ENCODE measurements around the gene ALOX15B. TPM values are rescaled to one million over a fixed set of nuclear protein-coding genes. Genes with fewer than 3 reads are reported as not detected.

ALOX15B gene
- total and polyA plus RNA-seq, 2 of the 13 experiments (the other 11 are each of a cell fraction or from before 2014, with no cell fraction given) = not detected

DNA sequence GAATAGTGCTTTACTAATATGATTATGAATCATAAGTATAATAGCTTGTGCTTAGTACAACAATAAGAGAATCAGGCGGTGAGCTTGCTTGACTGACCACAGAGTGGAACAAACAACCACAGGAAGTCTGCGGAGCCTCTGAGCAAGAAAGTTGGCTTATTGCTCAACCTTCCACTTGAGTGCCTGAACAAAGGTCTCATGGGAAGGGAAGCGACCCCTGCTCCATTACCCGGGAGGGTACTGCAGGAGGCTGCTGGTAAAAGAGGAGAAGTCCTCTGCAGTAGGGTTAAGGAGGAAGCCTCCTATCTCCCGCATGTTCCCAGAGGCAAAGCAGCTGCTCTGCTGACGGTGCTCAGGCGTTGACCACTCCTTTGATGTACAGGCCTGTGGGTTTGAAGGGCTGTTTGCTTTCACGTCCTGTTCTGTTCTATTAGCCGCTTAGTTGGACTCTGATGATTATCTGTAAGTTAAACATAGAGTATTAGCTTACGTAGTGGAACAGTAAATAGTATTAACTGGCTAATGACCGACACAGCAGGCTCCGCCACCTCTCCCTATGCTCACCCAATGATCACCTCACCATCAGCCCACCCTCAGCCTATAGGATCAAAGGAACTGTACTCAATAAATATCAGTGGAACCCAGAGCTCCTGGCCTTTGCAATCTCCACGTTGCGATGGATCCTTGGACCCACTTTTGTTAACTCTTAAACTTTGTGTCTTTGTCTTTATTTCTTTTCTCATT, 17.5 kb downstream of the ALOX15B start (continued):
- TF ChIP-seq THAP8 (CRISPR knock-in tag; IDR thresholded peaks at IDR 0.05; ENCODE audit: borderline replicate concordance) (no peak), IKZF4 (CRISPR knock-in tag; IDR thresholded peaks at IDR 0.05; ENCODE audit: borderline replicate concordance, low read depth, not compliant biosample characterization) (no peak), SOX6 (IDR thresholded peaks at IDR 0.05) (no peak), SOX6 (CRISPR knock-in tag; IDR thresholded peaks at IDR 0.05) (peak; percentile 92), KLF11 (CRISPR knock-in tag; IDR thresholded peaks at IDR 0.05) (0 out of 2 replicates have a peak, but pooled peaks have one; percentile 40), ONECUT2 (CRISPR knock-in tag; IDR thresholded peaks at IDR 0.05) (no peak), ZBTB34 (CRISPR knock-in tag; IDR thresholded peaks at IDR 0.05) (0 out of 2 replicates have a peak, but pooled peaks have one; percentile 51), NFE2L1 (CRISPR knock-in tag; IDR thresholded peaks at IDR 0.05; ENCODE audit: borderline replicate concordance) (no peak)
- TF ChIP-seq, protein P1, sequence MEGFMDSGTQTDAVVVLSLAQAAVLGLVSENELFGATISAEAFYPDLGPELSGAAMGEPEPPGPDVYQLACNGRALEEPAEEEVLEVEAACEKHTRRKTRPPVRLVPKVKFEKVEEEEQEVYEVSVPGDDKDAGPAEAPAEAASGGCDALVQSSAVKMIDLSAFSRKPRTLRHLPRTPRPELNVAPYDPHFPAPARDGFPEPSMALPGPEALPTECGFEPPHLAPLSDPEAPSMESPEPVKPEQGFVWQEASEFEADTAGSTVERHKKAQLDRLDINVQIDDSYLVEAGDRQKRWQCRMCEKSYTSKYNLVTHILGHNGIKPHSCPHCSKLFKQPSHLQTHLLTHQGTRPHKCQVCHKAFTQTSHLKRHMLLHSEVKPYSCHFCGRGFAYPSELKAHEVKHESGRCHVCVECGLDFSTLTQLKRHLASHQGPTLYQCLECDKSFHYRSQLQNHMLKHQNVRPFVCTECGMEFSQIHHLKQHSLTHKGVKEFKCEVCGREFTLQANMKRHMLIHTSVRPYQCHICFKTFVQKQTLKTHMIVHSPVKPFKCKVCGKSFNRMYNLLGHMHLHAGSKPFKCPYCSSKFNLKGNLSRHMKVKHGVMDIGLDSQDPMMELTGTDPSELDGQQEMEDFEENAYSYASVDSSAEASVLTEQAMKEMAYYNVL (CRISPR knock-in tag; IDR thresholded peaks at IDR 0.05; ENCODE audit: borderline replicate concordance) = peak; percentile 61; the same call in 1 of the 2 replicates
- TF ChIP-seq, protein P2, sequence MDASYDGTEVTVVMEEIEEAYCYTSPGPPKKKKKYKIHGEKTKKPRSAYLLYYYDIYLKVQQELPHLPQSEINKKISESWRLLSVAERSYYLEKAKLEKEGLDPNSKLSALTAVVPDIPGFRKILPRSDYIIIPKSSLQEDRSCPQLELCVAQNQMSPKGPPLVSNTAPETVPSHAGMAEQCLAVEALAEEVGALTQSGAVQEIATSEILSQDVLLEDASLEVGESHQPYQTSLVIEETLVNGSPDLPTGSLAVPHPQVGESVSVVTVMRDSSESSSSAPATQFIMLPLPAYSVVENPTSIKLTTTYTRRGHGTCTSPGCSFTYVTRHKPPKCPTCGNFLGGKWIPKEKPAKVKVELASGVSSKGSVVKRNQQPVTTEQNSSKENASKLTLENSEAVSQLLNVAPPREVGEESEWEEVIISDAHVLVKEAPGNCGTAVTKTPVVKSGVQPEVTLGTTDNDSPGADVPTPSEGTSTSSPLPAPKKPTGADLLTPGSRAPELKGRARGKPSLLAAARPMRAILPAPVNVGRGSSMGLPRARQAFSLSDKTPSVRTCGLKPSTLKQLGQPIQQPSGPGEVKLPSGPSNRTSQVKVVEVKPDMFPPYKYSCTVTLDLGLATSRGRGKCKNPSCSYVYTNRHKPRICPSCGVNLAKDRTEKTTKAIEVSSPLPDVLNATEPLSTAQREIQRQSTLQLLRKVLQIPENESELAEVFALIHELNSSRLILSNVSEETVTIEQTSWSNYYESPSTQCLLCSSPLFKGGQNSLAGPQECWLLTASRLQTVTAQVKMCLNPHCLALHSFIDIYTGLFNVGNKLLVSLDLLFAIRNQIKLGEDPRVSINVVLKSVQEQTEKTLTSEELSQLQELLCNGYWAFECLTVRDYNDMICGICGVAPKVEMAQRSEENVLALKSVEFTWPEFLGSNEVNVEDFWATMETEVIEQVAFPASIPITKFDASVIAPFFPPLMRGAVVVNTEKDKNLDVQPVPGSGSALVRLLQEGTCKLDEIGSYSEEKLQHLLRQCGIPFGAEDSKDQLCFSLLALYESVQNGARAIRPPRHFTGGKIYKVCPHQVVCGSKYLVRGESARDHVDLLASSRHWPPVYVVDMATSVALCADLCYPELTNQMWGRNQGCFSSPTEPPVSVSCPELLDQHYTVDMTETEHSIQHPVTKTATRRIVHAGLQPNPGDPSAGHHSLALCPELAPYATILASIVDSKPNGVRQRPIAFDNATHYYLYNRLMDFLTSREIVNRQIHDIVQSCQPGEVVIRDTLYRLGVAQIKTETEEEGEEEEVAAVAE (CRISPR knock-in tag; IDR thresholded peaks at IDR 0.05; ENCODE audit: borderline replicate concordance) = peak; percentile 31; the same call in 1 of the 2 replicates
- TF ChIP-seq, protein P3, sequence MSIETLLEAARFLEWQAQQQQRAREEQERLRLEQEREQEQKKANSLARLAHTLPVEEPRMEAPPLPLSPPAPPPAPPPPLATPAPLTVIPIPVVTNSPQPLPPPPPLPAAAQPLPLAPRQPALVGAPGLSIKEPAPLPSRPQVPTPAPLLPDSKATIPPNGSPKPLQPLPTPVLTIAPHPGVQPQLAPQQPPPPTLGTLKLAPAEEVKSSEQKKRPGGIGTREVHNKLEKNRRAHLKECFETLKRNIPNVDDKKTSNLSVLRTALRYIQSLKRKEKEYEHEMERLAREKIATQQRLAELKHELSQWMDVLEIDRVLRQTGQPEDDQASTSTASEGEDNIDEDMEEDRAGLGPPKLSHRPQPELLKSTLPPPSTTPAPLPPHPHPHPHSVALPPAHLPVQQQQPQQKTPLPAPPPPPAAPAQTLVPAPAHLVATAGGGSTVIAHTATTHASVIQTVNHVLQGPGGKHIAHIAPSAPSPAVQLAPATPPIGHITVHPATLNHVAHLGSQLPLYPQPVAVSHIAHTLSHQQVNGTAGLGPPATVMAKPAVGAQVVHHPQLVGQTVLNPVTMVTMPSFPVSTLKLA (IDR thresholded peaks at IDR 0.05) = no peak
- TF ChIP-seq, protein P4, sequence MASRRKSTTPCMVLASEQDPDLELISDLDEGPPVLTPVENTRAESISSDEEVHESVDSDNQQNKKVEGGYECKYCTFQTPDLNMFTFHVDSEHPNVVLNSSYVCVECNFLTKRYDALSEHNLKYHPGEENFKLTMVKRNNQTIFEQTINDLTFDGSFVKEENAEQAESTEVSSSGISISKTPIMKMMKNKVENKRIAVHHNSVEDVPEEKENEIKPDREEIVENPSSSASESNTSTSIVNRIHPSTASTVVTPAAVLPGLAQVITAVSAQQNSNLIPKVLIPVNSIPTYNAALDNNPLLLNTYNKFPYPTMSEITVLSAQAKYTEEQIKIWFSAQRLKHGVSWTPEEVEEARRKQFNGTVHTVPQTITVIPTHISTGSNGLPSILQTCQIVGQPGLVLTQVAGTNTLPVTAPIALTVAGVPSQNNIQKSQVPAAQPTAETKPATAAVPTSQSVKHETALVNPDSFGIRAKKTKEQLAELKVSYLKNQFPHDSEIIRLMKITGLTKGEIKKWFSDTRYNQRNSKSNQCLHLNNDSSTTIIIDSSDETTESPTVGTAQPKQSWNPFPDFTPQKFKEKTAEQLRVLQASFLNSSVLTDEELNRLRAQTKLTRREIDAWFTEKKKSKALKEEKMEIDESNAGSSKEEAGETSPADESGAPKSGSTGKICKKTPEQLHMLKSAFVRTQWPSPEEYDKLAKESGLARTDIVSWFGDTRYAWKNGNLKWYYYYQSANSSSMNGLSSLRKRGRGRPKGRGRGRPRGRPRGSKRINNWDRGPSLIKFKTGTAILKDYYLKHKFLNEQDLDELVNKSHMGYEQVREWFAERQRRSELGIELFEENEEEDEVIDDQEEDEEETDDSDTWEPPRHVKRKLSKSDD (CRISPR knock-in tag; IDR thresholded peaks at IDR 0.05; ENCODE audit: low read depth) = no peak
